HEK293 (cell line): ENCODE measurements around the gene RAB13.

Experiments
- HOXA7 ChIP-seq: sonication (generic); formaldehyde crosslinking; IDR thresholded peaks from 2 replicates; pipeline ENCODE4 v1.8.1; 2022; ENCODE audit warnings: missing genetic modification reagents, borderline replicate concordance
- IKZF3 ChIP-seq: fragments of 450-650 bp; IDR thresholded peaks from 2 replicates; pipeline ENCODE4 v1.5.0; 2018; ENCODE audit warnings: missing biosample characterization, mild to moderate bottlenecking, missing genetic modification characterization, moderate library complexity
- OVOL3 ChIP-seq: fragments of 450-650 bp; formaldehyde crosslinking; IDR thresholded peaks from 2 replicates; pipeline ENCODE4 v1.5.1; 2016; ENCODE audit warnings: missing biosample characterization, missing genetic modification characterization
- PRDM4 ChIP-seq: fragments of 450-650 bp; formaldehyde crosslinking; IDR thresholded peaks from 2 replicates; pipeline ENCODE4 v1.5.1; 2017; ENCODE audit warnings: missing biosample characterization, missing genetic modification characterization
- PRDM6 ChIP-seq: fragments of 450-650 bp; formaldehyde crosslinking; IDR thresholded peaks from 2 replicates; pipeline ENCODE4 v1.5.1; 2017; ENCODE audit warnings: missing biosample characterization, missing genetic modification characterization
- SCRT2 ChIP-seq: fragments of 450-650 bp; formaldehyde crosslinking; IDR thresholded peaks from 2 replicates; pipeline ENCODE4 v1.5.1; 2016; ENCODE audit warnings: missing biosample characterization, missing genetic modification characterization
- SP7 ChIP-seq: fragments of 450-650 bp; formaldehyde crosslinking; IDR thresholded peaks from 2 replicates; pipeline ENCODE4 v1.5.1; 2016; ENCODE audit warnings: missing biosample characterization, missing genetic modification characterization
- ZBTB20 ChIP-seq: fragments of 450-650 bp; formaldehyde crosslinking; IDR thresholded peaks from 2 replicates; pipeline ENCODE4 v1.5.1; 2016; ENCODE audit warnings: missing biosample characterization, missing genetic modification characterization
- ZNF132 ChIP-seq: fragments of 450-650 bp; formaldehyde crosslinking; IDR thresholded peaks from 2 replicates; pipeline ENCODE4 v1.5.1; 2017; ENCODE audit warnings: missing biosample characterization, missing genetic modification characterization, borderline replicate concordance
- ZNF133 ChIP-seq: fragments of 450-650 bp; formaldehyde crosslinking; IDR thresholded peaks from 2 replicates; pipeline ENCODE4 v1.5.1; 2016; ENCODE audit warnings: missing biosample characterization, missing genetic modification characterization
- ZNF184 ChIP-seq: fragments of 450-650 bp; IDR thresholded peaks from 2 replicates; pipeline ENCODE4 v1.5.1; 2018; ENCODE audit warnings: missing biosample characterization, mild to moderate bottlenecking, missing genetic modification characterization
- ZNF24 ChIP-seq: fragments of 450-650 bp; formaldehyde crosslinking; IDR thresholded peaks from 2 replicates; pipeline ENCODE4 v1.5.1; 2016; ENCODE audit warnings: missing biosample characterization, missing genetic modification characterization
- ZNF26 ChIP-seq: fragments of 450-650 bp; formaldehyde crosslinking; IDR thresholded peaks from 2 replicates; pipeline ENCODE4 v1.5.1; 2016; ENCODE audit warnings: missing biosample characterization, missing genetic modification characterization
- ZNF362 ChIP-seq: fragments of 450-650 bp; formaldehyde crosslinking; IDR thresholded peaks from 2 replicates; pipeline ENCODE4 v1.5.1; 2016; ENCODE audit warnings: missing biosample characterization, missing genetic modification characterization
- ZNF510 ChIP-seq: fragments of 450-650 bp; formaldehyde crosslinking; IDR thresholded peaks from 2 replicates; pipeline ENCODE4 v1.5.1; 2018; ENCODE audit warnings: mild to moderate bottlenecking, missing genetic modification characterization, missing biosample characterization; ENCODE audit not compliant: insufficient replicate concordance
- ZNF544 ChIP-seq: fragments of 450-650 bp; formaldehyde crosslinking; IDR thresholded peaks from 2 replicates; pipeline ENCODE4 v1.5.0; 2017; ENCODE audit warnings: missing biosample characterization, missing genetic modification characterization
- ZNF585B ChIP-seq: fragments of 450-650 bp; formaldehyde crosslinking; IDR thresholded peaks from 2 replicates; pipeline ENCODE4 v1.5.1; 2016; ENCODE audit warnings: missing biosample characterization, missing genetic modification characterization
- ZNF610 ChIP-seq: fragments of 450-650 bp; formaldehyde crosslinking; IDR thresholded peaks from 2 replicates; pipeline ENCODE4 v1.5.1; 2016; ENCODE audit warnings: missing biosample characterization, missing genetic modification characterization, borderline replicate concordance
- ZNF692 ChIP-seq: fragments of 450-650 bp; formaldehyde crosslinking; IDR thresholded peaks from 2 replicates; pipeline ENCODE4 v1.5.1; 2016; ENCODE audit warnings: missing biosample characterization, missing genetic modification characterization
- ZNF747 ChIP-seq: fragments of 450-650 bp; formaldehyde crosslinking; IDR thresholded peaks from 2 replicates; pipeline ENCODE4 v1.5.1; 2016; ENCODE audit warnings: missing biosample characterization, missing genetic modification characterization
- ZNF768 ChIP-seq: fragments of 450-650 bp; formaldehyde crosslinking; IDR thresholded peaks from 2 replicates; pipeline ENCODE4 v1.5.1; 2018; ENCODE audit warnings: missing biosample characterization, mild to moderate bottlenecking, missing genetic modification characterization
- ZNF791 ChIP-seq: fragments of 450-650 bp; formaldehyde crosslinking; IDR thresholded peaks from 2 replicates; pipeline ENCODE4 v1.5.1; 2016; ENCODE audit warnings: missing biosample characterization, missing genetic modification characterization
- ZSCAN30 ChIP-seq: fragments of 450-650 bp; IDR thresholded peaks from 2 replicates; pipeline ENCODE4 v1.5.1; 2018; ENCODE audit warnings: missing biosample characterization, mild to moderate bottlenecking, missing genetic modification characterization, moderate library complexity

The RAB13 gene

GRCh38 chr1:153990468-153991150 lies 4.5 kb upstream of the RAB13 start, which contains the start of gene RPS27 (continued):
- TF ChIP-seq ZNF26 (tag by site-specific recombination): no peak
- no peak for TF ChIP-seq ZNF747 (tag by site-specific recombination)
- TF ChIP-seq ZNF610 (tag by site-specific recombination): peak; percentile 51; the same call in 1 of the 2 replicates
- TF ChIP-seq SCRT2 (tag by site-specific recombination): no peak
- no peak for TF ChIP-seq OVOL3 (tag by site-specific recombination)
- TF ChIP-seq ZNF24 (tag by site-specific recombination): peak; percentile 44; the same call in 1 of the 2 replicates
- TF ChIP-seq ZSCAN30: peak; percentile 72; the same call in 1 of the 2 replicates
- no peak for TF ChIP-seq ZNF768
- TF ChIP-seq ZBTB20 (tag by site-specific recombination): peak; percentile 24; the same call in 1 of the 2 replicates
- TF ChIP-seq ZNF133 (tag by site-specific recombination): no peak
- TF ChIP-seq PRDM4 (tag by site-specific recombination): 0 out of 2 replicates have a peak, but pooled peaks have one; percentile 16
- TF ChIP-seq ZNF132 (tag by site-specific recombination): no peak
- no peak for TF ChIP-seq ZNF510
- no peak; the same call in 1 of the 2 replicates for TF ChIP-seq PRDM6 (tag by site-specific recombination)
- TF ChIP-seq ZNF184 (tag by site-specific recombination): no peak
- no peak for TF ChIP-seq ZNF544 (tag by site-specific recombination)
- TF ChIP-seq ZNF585B (tag by site-specific recombination): no peak
- TF ChIP-seq IKZF3: no peak
- no peak for TF ChIP-seq HOXA7 (CRISPR knock-in tag)
- peak; percentile 74 for TF ChIP-seq ZNF692 (tag by site-specific recombination)
- no peak for TF ChIP-seq ZNF362
- TF ChIP-seq SP7 (tag by site-specific recombination): peak; percentile 84
- TF ChIP-seq ZNF791 (tag by site-specific recombination): no peak
